Activated CD4-positive, alpha-beta T cell treated with anti-CD3 and anti-CD28 coated beads, Interleukin-2, amount 50 U/mL, for 48 hours (primary cell): ENCODE data around the gene KIF22.
"Not testable (repeated sequence)": the region's sequence is repeated elsewhere in the genome, so short reads cannot be mapped to it uniquely, and the experiment has no call there.

Source experiments
- DNase-seq, 2 experiments: peaks; one replicate each; pipeline ENCODE4 v3.0.0-alpha.2; 2020

Gene KIF22

DNA sequence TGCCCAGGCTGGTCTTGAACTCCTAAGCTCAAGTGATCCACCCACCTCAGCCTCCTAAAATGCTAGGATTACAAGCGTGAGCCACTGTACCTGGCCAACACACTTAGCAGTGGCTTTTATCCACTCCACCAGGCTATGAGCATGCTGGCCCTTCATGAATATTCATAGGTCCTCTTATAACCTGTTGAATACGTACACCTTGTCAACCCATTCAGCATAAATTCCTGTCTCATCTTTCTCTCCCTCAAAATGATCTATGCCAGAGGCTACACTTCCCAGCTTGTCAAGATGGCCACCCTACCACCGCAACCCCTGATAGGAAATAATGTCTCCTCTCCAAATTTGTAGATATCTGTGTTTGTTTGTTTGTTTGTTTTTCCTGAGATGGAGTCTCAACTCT lies 23.5 kb upstream of the KIF22 start:
- no peak for DNase-seq

DNA sequence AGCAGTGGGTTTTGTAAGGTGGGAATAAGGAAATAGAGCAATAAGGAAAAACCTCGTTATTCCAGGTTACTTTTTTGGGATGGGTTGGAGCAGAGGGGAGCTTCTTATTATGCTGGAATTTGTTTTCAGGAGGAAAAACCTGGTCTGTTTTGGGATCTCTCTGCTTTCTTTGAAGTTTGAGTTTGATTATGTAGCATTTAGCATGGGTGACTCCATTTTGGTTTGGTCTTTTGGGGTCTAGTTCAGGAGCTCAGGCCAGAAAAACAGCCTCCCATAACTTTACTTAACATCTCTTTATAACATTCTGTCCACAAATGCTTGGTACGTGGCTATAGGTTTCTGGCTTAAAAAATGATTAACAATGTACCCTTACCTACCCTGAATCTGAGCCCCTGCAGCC lies 21.0 kb upstream of the KIF22 start:
- no peak for DNase-seq

DNA sequence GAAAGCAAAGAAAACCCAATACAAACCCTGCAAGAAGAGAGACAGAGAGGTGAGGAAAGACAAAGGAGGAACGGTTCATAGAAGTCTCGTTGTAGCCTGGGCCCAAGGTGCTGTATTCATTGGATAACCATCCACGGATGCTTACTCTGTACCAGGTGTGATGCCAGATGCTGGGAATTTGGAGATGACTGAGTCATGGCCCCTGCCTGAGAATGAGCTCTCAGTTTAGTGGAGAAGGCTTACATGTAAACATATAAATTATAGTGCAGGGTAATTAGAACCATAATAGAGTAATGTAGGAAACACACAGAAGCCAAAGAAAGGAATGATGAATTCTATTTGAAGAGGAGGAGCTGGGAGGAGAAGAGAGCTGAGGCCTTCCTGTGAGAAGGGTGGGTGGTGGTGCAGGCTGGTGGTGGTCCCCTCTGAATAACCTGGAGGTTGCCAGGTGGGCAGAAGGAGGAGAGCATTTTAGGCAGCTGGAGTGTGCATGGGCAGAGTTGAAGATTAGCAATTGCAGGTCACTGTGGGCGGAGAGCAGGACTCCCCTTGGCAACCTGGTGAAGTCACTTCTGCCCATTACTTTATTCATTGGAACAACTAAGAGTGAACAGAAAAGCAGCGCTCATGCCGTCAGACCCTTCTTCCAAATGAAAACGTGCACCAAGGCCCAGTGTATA lies 20.2 kb upstream of the KIF22 start:
- no peak for DNase-seq

DNA sequence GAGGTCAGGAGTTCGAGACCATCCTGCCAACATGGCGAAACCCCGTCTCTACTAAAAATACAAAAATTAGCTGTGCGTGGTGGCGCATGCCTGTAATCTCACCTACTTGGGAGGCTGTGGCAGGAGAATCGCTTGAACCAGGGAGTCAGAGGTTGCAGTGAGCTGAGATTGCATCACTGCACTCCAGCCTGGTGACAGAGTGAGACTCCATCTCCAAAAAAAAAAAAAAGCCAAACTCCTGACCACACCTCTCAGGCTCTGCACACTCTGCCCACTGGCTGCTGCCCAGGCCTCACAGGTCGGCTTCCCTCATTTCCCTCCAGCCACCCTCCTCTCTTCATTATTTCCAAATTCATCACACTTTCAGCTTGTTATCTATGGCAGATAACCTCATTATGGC lies 18.2 kb upstream of the KIF22 start:
- DNase-seq: not testable (repeated sequence)

DNA sequence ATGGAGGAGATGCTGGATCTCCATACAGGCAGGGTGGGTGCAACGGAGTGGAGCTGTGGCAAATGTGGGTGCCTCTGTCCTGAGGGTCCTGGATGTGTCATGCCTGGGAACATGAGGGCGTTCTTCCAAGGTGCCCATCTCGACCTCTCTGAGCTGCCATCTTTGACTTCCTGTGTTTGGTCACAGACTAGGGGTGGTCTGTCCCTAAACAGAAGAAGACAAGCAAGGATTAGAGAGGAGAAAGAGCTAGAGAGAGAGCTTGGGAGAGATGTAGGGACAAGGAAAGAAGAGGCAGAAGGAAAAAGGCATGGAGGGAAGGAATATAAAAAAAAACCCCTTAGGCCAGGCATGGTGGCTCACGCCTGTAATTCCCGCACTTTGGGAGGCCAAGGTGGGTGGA lies 15.8 kb upstream of the KIF22 start:
- DNase-seq: no peak

DNA sequence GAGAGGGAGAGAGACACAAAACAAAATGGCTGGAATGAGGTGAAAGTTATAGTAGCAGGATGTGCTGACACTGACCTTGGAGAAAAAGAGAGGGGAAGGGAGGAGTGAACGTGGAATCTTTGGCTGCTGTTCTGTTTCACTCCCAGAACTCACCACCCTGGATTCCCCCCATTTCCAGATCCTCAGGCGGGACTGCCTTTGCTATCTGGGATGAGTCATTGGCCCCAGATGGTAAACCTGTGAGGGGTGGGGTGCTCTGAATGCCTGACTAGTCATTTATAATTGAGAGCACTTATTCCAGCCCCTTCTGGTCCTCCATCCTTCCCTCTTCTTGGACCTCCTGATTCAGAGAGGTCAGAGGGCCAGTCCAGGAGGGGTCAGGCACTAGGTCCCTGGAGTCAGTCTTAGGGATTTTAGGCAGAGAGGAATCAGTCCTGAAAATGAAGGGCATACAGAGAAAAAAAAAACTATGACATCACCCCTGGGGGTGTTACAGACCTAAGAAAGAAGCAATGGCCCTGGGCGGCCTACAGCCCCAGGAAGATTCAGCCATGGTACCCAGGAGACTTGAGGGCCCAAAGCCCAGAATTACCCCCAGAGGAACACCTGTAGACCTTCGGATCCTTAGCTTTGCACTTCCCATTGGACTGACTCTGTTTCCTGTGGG lies 14.7 kb upstream of the KIF22 start:
- DNase-seq: no peak

DNA sequence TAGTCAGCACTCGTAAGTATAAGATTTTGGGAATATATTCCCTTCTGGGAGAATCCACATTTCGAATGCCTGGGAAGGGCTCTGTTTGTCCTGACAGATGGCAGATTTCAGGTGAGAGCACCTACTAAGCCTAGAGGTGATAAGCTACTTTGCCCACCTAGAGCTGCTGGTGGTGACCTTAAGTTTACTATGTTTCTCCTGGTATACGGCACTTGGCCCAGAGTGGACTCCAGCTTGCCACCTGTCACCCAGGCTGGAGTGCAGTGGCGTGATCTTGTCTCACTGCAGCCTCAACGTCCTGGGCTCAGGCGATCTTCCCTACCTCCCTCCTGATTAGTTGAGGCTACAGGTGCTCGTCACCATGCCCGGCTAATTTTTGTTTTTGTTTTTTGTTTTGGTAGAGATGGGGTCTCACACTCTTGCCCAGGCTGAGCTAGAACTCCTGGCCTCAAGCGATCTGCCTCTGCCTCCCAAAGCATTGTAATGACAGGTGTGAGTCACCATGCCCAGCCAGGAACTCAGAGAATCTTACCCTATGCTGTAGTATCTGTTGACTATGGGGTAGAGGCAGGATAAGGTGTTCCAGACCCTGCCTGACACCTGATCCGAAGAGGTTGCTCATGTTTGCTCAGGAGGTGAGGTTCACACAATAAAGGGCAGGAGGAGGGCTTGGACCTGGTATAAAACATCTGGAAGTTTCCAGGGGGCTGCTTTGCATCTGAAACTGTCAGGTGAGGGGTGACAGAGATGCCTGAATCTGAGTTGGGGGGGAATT lies 12.8 kb upstream of the KIF22 start, which contains the start of gene ZG16:
Gene ZG16 (plus strand): TSS at position 681 of the 775 bp plus-strand sequence. CDS start 1,011 bp downstream, outside the sequence.
- no peak for DNase-seq

DNA sequence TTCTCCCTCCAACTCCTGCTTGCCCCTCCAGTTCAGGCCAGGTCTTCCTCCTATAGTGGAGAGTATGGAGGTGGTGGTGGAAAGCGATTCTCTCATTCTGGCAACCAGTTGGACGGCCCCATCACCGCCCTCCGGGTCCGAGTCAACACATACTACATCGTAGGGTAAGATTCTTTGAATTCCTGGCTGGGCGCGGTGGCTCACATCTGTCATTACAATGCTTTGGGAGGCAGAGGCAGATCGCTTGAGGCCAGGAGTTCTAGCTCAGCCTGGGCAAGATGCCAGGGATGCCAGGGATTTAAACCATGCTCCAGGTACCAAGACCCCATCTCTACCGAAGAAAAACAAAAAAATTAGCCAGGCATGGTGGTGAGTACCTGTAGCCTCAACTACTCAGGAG lies 11.1 kb upstream of the KIF22 start:
- DNase-seq: no peak

DNA sequence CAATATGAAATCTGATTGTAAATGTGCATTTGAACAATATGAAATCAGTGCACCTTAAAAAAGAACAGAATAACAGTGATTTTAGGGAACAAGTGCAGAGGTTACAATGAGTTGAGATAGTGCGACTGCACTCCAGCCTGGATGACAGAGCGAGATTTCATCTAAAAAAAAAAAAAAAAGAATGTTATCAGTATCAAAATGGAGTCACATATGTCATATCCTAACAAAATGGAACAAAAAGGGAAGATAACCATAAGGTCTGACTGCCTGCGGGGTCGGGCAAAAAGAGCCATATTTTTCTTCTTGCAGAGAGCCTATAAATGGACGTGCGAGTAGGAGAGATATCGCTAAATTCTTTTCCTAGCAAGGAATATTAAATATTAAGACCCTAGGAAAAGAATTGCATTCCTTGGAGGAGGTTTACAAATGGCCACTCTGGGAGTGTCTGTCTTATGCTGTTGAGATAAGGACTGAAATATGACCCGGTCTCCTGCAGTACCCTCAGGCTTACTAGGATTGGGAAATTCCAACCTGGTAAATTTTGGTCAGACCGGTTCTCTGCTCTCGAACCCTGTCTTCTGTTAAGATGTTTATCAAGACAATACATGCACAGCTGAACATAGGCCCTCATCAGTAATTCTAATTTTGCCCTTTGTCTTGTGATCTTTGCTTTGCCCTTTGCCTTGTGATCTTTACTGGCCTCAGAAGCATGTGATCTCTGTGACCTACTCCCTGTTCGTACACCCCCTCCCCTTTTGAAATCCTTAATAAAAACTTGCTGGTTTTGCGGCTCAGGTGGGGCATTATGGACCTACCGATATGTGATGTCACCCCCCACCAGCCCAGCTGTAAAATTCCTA lies 7.2 kb upstream of the KIF22 start:
- DNase-seq: not testable (repeated sequence)

DNA sequence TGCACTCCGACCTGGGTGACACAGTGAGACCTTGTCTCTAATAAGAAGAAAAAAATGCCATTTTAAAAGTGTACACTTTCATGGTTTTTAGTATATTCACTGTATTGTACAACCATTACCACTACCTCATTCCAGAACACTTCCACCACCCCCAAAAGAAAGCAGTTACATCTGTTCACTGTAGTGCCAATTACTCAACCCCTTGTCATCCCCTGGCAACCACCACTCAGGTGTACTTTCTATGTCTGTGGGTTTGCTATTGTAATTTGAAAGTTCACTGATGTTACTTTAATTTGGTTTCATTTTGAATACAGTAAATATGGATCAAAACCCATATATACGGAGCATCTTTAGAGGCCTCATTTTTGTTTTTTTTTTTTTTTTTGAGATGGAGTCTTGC lies 6.4 kb upstream of the KIF22 start:
- DNase-seq: peak; percentile 29 to 43

DNA sequence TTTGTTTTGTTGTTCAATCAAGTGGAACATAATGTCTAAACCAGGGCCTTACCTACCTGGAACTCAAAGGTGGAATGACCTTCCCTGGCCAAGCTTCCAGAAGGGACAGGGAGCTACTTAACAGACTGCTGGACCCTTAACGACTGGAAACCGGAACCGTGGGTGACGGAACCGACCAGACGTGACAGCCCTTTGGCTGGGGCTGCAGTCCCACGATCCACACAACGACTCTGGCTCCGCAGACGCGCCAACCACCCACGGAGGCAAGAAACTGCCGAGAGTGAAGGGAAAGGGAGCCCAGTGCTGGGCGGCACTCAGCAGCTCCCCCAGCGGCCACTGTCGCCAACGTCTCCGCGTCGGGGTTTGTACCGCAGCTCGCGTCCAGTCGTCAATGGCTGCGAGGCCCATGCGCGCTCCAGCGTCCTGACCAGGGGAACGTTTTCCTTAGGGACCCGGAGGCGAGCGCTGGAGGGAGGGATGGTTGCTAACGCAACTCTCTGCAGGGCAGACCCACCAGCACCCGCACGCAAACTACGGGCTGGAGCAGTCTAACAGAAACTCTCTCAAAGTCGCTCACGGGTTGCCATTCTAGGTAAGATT lies 5.5 kb upstream of the KIF22 start:
- peak; percentile 83 to 88 for DNase-seq

DNA sequence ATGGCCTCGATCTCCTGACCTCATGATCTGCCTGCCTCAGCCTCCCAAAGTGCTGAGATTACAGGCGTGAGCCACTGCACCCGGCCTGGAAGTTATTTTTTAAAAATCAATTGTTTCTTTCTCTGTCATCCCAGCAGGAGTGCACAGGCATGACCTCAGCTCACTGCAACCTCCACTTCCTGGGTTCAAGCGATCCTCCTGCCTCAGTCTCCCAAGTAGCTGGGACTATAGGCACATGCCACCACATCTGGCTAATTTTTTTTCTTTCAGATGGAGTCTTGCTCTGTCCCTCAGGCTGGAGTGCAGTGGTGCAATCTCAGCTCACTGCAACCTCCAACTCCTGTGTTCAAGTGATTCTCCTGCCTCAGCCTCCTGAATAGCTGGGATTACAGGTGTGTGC lies 3.4 kb upstream of the KIF22 start:
- DNase-seq: not testable (repeated sequence)

DNA sequence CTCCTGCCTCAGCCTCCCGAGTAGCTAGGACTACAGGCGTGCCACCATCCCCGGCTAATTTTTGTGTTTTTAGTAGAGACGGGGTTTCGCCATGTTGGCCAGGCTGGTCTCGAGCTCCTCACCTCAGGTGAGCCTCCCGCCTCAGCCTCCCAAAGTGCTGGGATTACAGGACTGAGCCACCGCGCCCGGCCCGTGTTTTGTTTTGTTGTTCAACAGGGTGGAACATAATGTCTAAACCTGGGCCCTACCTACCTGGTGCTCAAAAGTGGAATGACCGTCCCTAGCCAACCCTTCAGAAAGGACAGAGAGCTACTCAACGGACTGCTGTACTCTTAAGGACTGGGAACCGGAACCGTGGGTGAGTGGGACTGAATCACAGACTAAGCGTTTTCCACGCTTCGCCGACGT lies 772 bp upstream of the KIF22 start:
- no peak for DNase-seq

DNA sequence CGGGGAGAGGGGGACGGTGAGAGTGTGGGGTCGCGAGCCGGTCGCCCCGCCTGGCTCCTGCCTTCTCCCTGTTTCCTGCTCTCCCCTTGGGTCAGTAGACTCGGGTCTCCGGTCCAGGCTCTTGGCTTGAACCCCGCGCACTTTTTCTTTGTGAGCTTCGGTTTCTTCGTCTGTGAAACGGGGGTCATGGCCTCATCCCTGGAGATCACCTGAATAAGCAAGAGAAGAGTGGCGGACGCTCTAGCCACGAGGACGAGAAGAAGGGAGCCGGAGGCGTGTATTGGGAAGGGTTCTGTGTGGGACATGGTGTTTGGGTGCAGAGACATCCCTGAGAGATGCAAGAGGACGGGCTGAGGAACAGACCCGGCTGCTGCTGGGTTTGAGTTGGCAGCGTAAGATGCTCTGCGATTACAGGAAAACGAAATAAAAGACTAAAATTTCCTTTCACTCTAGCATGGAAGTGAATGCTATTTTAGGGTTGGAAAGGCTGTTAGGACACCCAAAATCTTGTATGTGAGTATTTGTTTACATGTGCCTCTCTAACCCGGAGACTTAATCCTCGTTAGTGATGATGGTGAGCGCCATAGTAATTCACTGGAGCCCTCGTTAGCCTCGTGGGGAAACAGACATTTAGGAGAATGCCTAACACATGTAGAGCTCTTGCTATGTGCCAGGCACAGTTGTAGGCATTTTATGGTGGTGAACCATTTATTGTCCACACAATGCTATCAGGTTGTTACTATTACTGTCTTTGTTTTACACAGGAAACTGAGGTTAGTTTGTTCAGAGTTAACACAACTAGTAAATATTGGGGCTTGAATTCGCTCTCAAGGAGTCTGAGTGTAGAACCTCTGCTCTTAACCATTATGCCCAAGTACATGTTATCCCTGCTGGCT lies 646 bp downstream of the KIF22 start:
- DNase-seq: no peak

DNA sequence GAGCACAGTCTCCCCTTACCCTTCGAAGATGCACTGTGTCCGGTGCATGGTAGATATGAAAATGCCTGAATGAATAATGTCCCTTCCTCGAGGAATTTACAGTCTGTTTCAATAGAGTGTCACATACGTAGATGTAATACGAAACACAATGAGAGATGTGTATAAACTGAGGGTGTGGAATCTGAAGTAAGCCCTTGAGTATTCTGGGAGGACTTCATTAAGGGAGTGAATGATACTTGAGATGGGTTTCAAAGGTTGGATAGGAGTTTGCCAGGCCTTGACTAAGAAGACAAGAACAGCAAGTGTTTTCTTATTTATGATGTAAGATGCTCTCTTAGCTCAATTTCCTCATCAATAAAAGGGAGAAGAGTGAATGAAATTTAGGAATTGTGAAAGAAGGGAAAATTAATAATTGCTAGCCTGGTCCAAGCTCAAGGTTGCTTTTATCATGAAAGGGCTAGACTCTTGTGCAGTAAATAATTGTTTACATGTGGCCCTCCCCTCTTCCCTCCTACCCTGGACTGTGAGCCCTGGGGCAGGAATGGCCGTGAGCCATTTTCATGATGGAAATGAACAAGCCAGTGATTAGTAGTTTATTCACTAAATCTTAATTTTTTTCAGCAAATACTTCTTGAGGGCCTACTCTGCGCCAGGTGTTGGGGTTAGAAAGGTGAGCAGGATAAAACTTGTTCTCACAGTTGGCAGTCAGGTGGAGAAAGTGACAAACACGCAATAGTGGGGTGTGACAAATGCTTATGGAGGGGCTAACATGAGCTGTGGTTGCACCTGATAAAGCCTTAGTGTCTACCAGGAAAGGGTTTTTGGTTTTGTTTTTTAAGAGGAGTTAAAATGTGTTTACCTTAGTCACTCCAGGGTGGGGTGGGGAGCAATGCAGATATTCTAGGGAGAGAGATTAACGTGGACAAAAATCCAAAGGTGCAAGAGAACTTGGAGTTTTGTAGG lies 1.6 kb downstream of the KIF22 start:
- no peak for DNase-seq

DNA sequence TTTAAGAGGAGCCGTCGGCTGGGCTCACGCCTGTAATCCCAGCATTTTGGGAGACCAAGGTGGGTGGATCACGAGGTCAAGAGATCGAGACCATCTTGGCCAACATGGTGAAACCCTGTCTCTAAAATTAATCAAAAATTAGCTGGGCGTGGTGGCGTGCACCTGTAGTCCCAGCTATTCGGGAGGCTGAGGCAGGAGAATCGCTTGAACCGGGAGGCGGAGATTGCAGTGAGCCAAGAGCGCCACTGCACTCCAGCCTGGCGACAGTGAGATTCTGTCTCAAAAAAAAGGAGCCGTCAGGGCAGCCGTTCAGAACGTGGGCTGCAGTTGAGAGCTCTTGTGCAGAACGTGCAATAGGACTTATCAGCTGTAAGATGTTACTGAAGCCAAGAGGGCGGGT lies 2.6 kb downstream of the KIF22 start:
- not testable (repeated sequence) for DNase-seq

DNA sequence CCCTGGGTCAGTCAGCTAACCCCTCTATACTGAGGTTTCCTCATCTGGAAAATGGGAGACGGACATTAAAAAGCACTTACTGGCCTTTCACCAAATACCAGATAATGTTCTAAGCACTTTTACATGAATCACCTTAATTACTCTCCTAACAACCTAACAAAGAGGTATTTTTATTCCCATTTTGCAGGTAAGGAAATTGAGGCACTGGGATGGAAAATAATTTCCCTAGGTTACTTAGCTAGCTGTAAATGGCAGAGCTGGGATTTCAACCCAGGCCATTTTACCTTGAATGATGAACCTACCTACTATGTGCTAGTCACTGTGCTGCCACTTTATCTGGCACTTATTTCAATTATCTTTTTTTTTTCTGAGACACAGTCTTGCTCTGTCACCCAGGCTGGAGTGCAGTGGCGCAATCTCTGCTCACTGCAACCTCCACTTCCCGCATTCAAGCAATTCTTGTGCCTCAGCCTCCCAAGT lies 3.7 kb downstream of the KIF22 start:
- DNase-seq: no peak

DNA sequence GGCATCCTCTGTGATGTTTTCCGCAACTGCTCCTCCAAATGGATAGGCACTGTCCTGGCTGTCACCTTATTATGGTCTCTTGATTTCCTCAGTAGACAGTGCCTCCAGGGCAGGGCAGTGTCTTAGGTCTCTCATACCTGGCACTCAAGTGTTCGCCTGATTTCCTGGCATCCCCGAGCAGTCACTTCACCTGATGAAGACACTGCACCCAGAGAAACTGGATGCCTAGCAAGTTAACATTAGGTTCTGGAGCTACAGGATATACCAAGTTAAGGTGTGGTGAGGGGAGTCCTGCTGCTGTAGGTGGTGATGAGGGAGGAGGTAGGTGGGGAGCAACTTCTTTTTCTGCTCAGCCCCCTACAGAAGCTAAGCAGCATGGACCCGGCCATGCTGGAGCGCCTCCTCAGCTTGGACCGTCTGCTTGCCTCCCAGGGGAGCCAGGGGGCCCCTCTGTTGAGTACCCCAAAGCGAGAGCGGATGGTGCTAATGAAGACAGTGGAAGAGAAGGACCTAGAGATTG lies 11.9 kb downstream of the KIF22 start:
- DNase-seq: no peak

DNA sequence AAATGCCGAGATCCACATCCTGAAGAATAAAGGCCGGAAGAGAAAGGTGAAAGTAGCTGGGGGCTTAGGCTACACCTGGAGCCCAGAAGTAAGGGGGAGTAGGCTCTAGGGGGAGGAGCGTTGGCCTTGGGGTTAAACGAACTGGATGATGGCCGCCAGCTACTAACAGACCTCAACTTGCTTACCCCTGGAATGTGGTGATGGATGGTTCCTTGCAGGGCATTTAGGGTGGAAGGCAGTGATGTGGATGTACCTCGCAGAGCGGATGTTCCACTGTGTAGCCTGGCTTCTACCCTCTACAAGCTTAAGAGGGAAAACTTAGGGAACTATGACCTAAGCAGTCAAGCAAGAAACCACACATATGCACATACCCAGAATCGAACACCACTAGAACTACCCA lies 13.5 kb downstream of the KIF22 start:
- no peak for DNase-seq
